Esophagus muscularis mucosa (tissue), 4 donors: ENCODE data around the gene EIF4G2.

Experiments used
- CTCF ChIP-seq, 3 experiments: fragments of 200-600 bp in 2 of 3; fragments of 450-650 bp in 1 of 3; sonication (generic) in 2 of 3; IDR thresholded peaks; one replicate each; pipeline ENCODE4 v1.5.1; 2017 to 2019; ENCODE audit warnings: antibody characterized with exemption in 3 of 3, mild to moderate bottlenecking in 2 of 3, moderate library complexity in 1 of 3
- EP300 ChIP-seq: sonication (generic); formaldehyde crosslinking; IDR thresholded peaks from one replicate; pipeline ENCODE4 v1.6.1; 2017; ENCODE audit warnings: antibody characterized with exemption
- POLR2A ChIP-seq: fragments of 450-650 bp; IDR thresholded peaks from one replicate; pipeline ENCODE4 v1.6.1; 2017; ENCODE audit warnings: antibody characterized with exemption, moderate library complexity, mild to moderate bottlenecking, low read depth
- POLR2AphosphoS5 ChIP-seq, 2 donors: sonication (generic); formaldehyde crosslinking; IDR thresholded peaks; one replicate each; pipeline ENCODE4 v1.6.1; 2017; ENCODE audit warnings: antibody characterized with exemption in 2 of 2

GRCh38 chr11:10829139-10829538 is 20.4 kb upstream of the EIF4G2 start:
- TF ChIP-seq CTCF (IDR thresholded peaks at IDR 0.05) = no peak
- TF ChIP-seq POLR2A = no peak
- no peak for TF ChIP-seq POLR2AphosphoS5 (IDR thresholded peaks at IDR 0.05)
- no peak for TF ChIP-seq EP300
